HepG2 (cell line): Measurements from ENCODE around the gene PGAP3. TPM values are rescaled to one million over a fixed set of nuclear protein-coding genes. Genes with fewer than 3 reads are reported as not detected.

Experiments
- FOXP1 ChIP-seq, 2 experiments: fragments of 450-650 bp in 1 of 2; IDR thresholded peaks; 2 replicates each; pipeline ENCODE4 v1.6.1; 2017 to 2018; ENCODE audit warnings: antibody characterized with exemption in 1 of 2
- HDAC2 ChIP-seq: sonication (generic); formaldehyde crosslinking; IDR thresholded peaks from 2 replicates; pipeline ENCODE4 v1.4.0; 2020; ENCODE audit warnings: missing genetic modification reagents
- NFIB ChIP-seq: sonication (generic); formaldehyde crosslinking; IDR thresholded peaks from 2 replicates; pipeline ENCODE4 v1.9.0; 2021; ENCODE audit warnings: missing genetic modification reagents, mild to moderate bottlenecking, borderline replicate concordance
- NFKBIZ ChIP-seq: IDR thresholded peaks from 2 replicates; pipeline ENCODE4 v1.6.1; 2018; ENCODE audit warnings: missing genetic modification reagents, missing compliant biosample characterization
- NFYC ChIP-seq: IDR thresholded peaks from 2 replicates; pipeline ENCODE4 v1.6.1; 2016; ENCODE audit warnings: missing genetic modification reagents, missing compliant biosample characterization
- RARA ChIP-seq: IDR thresholded peaks from 2 replicates; pipeline ENCODE4 v1.6.1; 2016; ENCODE audit warnings: missing genetic modification reagents, missing compliant biosample characterization
- SIX1 ChIP-seq: sonication (generic); formaldehyde crosslinking; IDR thresholded peaks from 2 replicates; pipeline ENCODE4 v1.4.0; 2020; ENCODE audit warnings: missing genetic modification reagents, borderline replicate concordance
- TEAD2 ChIP-seq: sonication (generic); formaldehyde crosslinking; IDR thresholded peaks from 2 replicates; pipeline ENCODE4 v1.9.0; 2021; ENCODE audit warnings: missing genetic modification reagents
- YEATS4 ChIP-seq: sonication (generic); formaldehyde crosslinking; IDR thresholded peaks from 2 replicates; pipeline ENCODE4 v1.4.0; 2020; ENCODE audit warnings: missing genetic modification reagents, borderline replicate concordance
- ZBTB42 ChIP-seq: sonication (generic); formaldehyde crosslinking; IDR thresholded peaks from 2 replicates; pipeline ENCODE4 v1.5.0; 2020; ENCODE audit warnings: mild to moderate bottlenecking, missing genetic modification reagents
- ZBTB7B ChIP-seq: sonication (generic); formaldehyde crosslinking; IDR thresholded peaks from 2 replicates; pipeline ENCODE4 v1.4.0; 2020; ENCODE audit warnings: missing genetic modification reagents
- ZMYM2 ChIP-seq: sonication (generic); formaldehyde crosslinking; IDR thresholded peaks from 2 replicates; pipeline ENCODE4 v1.8.0; 2022; ENCODE audit warnings: mild to moderate bottlenecking, missing genetic modification reagents
- ZNF160 ChIP-seq: sonication (generic); formaldehyde crosslinking; IDR thresholded peaks from 2 replicates; pipeline ENCODE4 v1.8.0; 2022; ENCODE audit warnings: mild to moderate bottlenecking, inconsistent platforms, missing genetic modification reagents
- ZNF441 ChIP-seq: sonication (generic); formaldehyde crosslinking; IDR thresholded peaks from 2 replicates; pipeline ENCODE4 v1.7.0; 2021; ENCODE audit warnings: missing genetic modification reagents, borderline replicate concordance
- ZNF614 ChIP-seq: IDR thresholded peaks from 2 replicates; pipeline ENCODE4 v1.6.1; 2018; ENCODE audit warnings: missing biosample characterization, missing genetic modification reagents, inconsistent platforms, borderline replicate concordance
- ZNF660 ChIP-seq: sonication (generic); formaldehyde crosslinking; IDR thresholded peaks from 2 replicates; pipeline ENCODE4 v1.5.1; 2020; ENCODE audit warnings: mild to moderate bottlenecking, low read depth, missing genetic modification reagents, borderline replicate concordance
- ZNF891 ChIP-seq: sonication (generic); formaldehyde crosslinking; IDR thresholded peaks from 2 replicates; pipeline ENCODE4 v1.5.0; 2020; ENCODE audit warnings: mild to moderate bottlenecking, missing genetic modification reagents
- polyA plus RNA-seq, 8 experiments: library from polyadenylated mRNA; depleted of rRNA in 3 of 8; stranded (reverse) in 7 of 8; unstranded in 1 of 8; fragments of >200 nt; fragmentation: Illumina TruSeq in 4 of 8; extraction: Trizol in 4 of 8; gene quantifications; 2 replicates each; pipeline versions ENCODE4 v1.2.1 to v1.2.3, GENCODE V29; 2011 to 2016; ENCODE audit warnings: low read depth in 4 of 8, missing spikeins in 1 of 8, mixed read lengths in 1 of 8; ENCODE audit not compliant: insufficient read depth in 1 of 8
- total RNA-seq, 5 experiments: library from RNA; depleted of rRNA; stranded (reverse); fragments of >200 nt; fragmentation: Illumina TruSeq; extraction: Trizol; gene quantifications; 2 replicates each; pipeline ENCODE4 v1.2.3, GENCODE V29; 2016; ENCODE audit warnings: low read depth in 1 of 5
- TF ChIP-seq, protein P1 (sequence below): sonication (generic); formaldehyde crosslinking; IDR thresholded peaks from 2 replicates; pipeline ENCODE4 v1.5.0; 2020; ENCODE audit warnings: mild to moderate bottlenecking, missing genetic modification reagents
- TF ChIP-seq, protein P2 (sequence below): IDR thresholded peaks from 2 replicates; pipeline ENCODE4 v1.6.1; 2016
- TF ChIP-seq, protein P3 (sequence below): conservative IDR thresholded peaks from 2 replicates; pipeline ENCODE4 v1.6.1; 2018; ENCODE audit warnings: missing genetic modification reagents
- TF ChIP-seq, protein P4 (sequence below): sonication (generic); formaldehyde crosslinking; IDR thresholded peaks from 2 replicates; pipeline ENCODE4 v1.4.0; 2020; ENCODE audit warnings: missing genetic modification reagents
- TF ChIP-seq, protein P5 (sequence below): sonication (generic); formaldehyde crosslinking; IDR thresholded peaks from 2 replicates; pipeline ENCODE4 v1.4.0; 2020; ENCODE audit warnings: missing genetic modification reagents, borderline replicate concordance

Gene PGAP3
- total and polyA plus RNA-seq, 2 of the 13 experiments (the other 11 are each of a cell fraction or from before 2014, with no cell fraction given), result 11.9 to 14.6 TPM

DNA sequence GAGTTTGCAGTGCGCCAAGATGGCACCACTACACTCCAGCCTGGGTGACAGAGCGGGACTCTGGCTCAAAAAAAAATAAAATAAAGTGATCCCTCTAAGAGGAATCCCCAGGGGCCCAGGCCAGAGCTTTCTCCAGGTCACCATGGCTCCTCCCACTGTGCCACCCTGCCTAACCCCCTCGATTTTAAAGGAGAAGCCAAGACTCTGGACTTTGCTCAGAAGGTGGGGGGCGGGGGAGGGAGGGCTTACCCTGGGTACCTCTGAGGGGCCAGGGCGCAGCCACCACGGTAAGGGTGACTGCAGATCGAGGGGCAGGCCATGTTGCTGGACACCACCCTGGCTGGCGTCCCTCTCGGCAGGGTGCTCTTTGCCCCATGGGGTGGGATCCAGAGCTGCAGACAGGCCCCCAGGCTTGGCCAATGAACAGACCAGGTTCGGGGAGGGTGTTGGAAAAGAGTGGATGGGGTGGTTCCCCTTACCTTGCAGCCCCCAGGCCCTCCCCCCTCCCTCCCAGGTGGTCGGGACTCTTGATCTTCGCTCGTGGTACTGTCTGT lies 49.4 kb upstream of the PGAP3 start (continued):
- TF ChIP-seq, protein P1, sequence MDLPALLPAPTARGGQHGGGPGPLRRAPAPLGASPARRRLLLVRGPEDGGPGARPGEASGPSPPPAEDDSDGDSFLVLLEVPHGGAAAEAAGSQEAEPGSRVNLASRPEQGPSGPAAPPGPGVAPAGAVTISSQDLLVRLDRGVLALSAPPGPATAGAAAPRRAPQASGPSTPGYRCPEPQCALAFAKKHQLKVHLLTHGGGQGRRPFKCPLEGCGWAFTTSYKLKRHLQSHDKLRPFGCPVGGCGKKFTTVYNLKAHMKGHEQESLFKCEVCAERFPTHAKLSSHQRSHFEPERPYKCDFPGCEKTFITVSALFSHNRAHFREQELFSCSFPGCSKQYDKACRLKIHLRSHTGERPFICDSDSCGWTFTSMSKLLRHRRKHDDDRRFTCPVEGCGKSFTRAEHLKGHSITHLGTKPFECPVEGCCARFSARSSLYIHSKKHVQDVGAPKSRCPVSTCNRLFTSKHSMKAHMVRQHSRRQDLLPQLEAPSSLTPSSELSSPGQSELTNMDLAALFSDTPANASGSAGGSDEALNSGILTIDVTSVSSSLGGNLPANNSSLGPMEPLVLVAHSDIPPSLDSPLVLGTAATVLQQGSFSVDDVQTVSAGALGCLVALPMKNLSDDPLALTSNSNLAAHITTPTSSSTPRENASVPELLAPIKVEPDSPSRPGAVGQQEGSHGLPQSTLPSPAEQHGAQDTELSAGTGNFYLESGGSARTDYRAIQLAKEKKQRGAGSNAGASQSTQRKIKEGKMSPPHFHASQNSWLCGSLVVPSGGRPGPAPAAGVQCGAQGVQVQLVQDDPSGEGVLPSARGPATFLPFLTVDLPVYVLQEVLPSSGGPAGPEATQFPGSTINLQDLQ (CRISPR knock-in tag), result no peak
- TF ChIP-seq ZBTB42, result no peak
- no peak for TF ChIP-seq ZNF614
- no peak for TF ChIP-seq NFIB (CRISPR knock-in tag)
- no peak for TF ChIP-seq FOXP1 (IDR thresholded peaks at IDR 0.05)
- TF ChIP-seq FOXP1 (CRISPR knock-in tag; IDR thresholded peaks at IDR 0.05), result peak; percentile 33; the same call in 1 of the 2 replicates
- TF ChIP-seq ZNF891 (CRISPR knock-in tag), result no peak
- TF ChIP-seq, protein P2, sequence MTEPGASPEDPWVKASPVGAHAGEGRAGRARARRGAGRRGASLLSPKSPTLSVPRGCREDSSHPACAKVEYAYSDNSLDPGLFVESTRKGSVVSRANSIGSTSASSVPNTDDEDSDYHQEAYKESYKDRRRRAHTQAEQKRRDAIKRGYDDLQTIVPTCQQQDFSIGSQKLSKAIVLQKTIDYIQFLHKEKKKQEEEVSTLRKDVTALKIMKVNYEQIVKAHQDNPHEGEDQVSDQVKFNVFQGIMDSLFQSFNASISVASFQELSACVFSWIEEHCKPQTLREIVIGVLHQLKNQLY (CRISPR knock-in tag), result 0 out of 2 replicates have a peak, but pooled peaks have one; percentile 35
- TF ChIP-seq, protein P3, sequence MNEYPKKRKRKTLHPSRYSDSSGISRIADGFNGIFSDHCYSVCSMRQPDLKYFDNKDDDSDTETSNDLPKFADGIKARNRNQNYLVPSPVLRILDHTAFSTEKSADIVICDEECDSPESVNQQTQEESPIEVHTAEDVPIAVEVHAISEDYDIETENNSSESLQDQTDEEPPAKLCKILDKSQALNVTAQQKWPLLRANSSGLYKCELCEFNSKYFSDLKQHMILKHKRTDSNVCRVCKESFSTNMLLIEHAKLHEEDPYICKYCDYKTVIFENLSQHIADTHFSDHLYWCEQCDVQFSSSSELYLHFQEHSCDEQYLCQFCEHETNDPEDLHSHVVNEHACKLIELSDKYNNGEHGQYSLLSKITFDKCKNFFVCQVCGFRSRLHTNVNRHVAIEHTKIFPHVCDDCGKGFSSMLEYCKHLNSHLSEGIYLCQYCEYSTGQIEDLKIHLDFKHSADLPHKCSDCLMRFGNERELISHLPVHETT (CRISPR knock-in tag), result no peak
- TF ChIP-seq NFYC (CRISPR knock-in tag), result peak; percentile 64; the same call in 1 of the 2 replicates
- TF ChIP-seq, protein P4, sequence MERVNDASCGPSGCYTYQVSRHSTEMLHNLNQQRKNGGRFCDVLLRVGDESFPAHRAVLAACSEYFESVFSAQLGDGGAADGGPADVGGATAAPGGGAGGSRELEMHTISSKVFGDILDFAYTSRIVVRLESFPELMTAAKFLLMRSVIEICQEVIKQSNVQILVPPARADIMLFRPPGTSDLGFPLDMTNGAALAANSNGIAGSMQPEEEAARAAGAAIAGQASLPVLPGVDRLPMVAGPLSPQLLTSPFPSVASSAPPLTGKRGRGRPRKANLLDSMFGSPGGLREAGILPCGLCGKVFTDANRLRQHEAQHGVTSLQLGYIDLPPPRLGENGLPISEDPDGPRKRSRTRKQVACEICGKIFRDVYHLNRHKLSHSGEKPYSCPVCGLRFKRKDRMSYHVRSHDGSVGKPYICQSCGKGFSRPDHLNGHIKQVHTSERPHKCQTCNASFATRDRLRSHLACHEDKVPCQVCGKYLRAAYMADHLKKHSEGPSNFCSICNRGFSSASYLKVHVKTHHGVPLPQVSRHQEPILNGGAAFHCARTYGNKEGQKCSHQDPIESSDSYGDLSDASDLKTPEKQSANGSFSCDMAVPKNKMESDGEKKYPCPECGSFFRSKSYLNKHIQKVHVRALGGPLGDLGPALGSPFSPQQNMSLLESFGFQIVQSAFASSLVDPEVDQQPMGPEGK, result peak; percentile 92
- no peak for TF ChIP-seq SIX1
- TF ChIP-seq YEATS4 (CRISPR knock-in tag), result 0 out of 2 replicates have a peak, but pooled peaks have one; percentile 46
- peak; percentile 54 for TF ChIP-seq ZBTB7B (CRISPR knock-in tag)
- 0 out of 2 replicates have a peak, but pooled peaks have one; percentile 30 for TF ChIP-seq NFKBIZ
- 0 out of 2 replicates have a peak, but pooled peaks have one; percentile 31 for TF ChIP-seq ZNF160 (CRISPR knock-in tag)
- TF ChIP-seq RARA (CRISPR knock-in tag), result no peak; the same call in 1 of the 2 replicates
- TF ChIP-seq HDAC2, result peak; percentile 59; the same call in 1 of the 2 replicates
- no peak for TF ChIP-seq ZMYM2 (CRISPR knock-in tag)
- TF ChIP-seq, protein P5, sequence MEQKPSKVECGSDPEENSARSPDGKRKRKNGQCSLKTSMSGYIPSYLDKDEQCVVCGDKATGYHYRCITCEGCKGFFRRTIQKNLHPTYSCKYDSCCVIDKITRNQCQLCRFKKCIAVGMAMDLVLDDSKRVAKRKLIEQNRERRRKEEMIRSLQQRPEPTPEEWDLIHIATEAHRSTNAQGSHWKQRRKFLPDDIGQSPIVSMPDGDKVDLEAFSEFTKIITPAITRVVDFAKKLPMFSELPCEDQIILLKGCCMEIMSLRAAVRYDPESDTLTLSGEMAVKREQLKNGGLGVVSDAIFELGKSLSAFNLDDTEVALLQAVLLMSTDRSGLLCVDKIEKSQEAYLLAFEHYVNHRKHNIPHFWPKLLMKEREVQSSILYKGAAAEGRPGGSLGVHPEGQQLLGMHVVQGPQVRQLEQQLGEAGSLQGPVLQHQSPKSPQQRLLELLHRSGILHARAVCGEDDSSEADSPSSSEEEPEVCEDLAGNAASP (CRISPR knock-in tag), result 0 out of 2 replicates have a peak, but pooled peaks have one; percentile 20
- TF ChIP-seq ZNF660 (CRISPR knock-in tag), result 0 out of 2 replicates have a peak, but pooled peaks have one; percentile 57
- no peak for TF ChIP-seq TEAD2 (CRISPR knock-in tag)
- TF ChIP-seq ZNF441 (CRISPR knock-in tag), result no peak
